NCI-H82 (cell line): ENCODE data around the gene ABCB11.
A peak's percentile ranks its signal among the peaks of the same experiment; 100 is the strongest.
"Not testable (repeated sequence)": the region's sequence is repeated elsewhere in the genome, so short reads cannot be mapped to it uniquely, and the experiment has no call there.

Source experiments
- DNase-seq: peaks from one replicate; lab custom pipeline; 2025; lab: John Stamatoyannopoulos, UW

Gene ABCB11

DNA sequence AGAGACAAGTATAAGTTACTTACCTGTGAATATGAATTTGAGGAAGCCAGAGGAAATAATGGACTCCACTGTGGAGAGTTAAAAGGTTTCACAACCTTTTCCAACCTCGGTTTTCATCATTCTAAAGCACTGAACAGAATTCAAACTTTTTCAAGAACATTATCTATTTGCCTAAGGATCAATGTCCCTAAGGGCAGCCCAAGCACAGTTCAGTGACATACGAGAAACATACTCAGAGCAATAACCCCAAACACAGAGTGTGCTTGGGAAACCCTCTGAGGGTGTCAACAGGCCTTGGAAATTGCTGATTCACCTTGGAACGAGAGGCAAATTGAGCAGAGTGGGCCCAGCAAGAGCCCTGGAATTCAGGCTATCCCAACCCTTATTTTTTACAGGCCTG lies at the start of gene ABCB11:
ABCB11 (minus strand) TSS at position 123 of the 400 bp plus-strand sequence. CDS start 13,199 bp downstream, outside the sequence.
- DNase-seq, result no peak

DNA sequence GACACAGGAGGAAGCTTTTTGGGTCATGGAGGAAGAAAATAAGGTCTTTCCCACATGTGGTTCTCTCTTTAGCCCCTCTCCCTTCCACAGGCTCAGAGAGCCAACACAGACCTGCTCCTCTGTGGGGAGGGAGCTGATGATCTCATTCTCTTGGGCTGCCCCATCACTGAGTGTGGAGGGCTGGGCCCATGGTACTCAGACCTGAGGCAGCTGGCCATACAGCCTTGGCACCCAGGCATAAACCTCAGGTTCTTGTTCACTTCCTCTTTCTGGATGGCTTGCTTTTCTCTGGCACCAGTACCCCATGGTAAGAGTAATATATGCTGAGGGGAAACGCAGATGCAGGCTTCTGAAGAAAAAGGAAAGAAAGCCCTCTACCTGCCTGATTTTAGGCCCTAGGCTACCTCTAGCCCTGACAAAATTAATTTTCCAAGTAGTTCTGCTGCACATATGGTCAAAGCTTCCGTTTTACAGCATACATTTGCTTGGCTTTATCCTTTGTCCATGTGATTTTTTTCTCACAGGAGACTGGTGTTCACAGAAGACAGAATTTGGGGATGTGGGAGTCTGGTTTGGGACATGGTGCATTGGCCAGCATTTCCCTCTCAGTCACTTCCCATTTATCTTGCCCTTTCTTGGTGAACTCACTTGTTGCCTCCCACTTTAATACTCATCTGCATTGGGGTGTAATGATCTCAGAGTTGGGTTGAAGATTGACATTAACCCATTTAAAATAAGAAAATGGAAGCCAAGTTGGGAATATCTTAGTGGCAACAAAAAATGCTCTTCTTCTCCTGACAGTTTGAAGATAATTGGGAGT lies 49.3 kb upstream of the ABCB11 start:
- DNase-seq, result no peak

DNA sequence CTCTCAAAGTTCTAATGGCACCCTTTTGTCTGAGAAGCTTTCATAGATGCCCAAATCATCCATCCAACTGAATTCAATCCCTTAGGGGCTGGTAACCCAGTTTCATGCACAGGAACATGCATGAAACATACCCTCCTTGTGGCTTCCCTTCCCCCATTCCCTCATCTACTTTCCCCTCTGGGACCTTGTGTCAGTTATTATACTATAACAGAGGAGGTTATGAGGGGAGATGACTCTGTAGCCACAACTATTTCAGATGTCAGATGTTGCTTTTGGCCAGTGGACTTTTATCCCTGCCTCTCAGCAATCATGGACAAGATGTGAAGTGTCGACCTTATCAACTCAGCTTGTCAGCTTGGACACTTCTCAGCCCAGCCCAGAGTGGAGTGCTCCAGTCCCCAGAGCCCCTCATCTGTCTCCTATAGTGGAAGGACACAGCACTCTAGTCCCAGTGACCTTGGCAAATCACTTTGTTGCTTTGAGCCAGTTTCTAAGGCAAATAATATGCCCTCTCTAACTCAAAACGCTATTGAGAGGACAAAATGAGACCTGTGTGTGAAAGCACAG lies 46.6 kb upstream of the ABCB11 start:
- DNase-seq, result no peak

DNA sequence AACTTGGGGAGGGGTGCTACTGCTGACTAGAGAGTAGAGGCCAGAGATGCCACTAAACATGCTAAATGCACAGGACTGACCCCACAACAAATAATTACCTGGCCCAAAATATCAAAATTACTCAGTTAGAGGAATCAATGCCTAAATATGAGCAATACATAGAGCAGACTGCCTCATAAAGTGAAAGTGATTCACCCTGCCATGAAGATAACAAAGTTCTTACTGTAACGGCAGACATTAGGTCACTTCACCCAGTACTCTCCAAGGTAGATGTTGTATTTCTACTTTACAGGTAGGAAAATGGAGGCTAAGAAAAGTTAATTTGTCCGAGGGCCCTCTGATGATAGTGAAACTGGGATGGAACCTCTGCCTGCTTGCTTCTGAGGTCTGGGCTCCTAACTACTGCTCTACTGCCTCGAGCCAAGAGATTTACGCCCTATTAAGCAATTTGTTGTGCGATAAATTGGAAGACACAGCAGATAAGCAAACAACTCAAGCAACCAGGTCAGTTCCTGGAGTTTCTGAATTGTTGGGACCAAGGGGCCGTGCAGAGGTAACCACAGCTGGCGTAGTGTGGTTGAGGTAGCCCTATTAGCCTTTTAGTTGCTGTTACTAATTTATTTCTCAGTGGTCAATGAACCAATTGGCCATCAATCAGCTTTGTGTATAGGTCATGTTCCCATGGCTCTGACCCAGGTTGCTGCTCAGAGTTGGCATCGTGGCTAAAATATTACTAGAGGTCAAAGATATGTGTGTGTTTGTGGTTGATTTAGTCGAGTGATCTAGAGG lies 43.0 kb upstream of the ABCB11 start:
- no peak for DNase-seq

DNA sequence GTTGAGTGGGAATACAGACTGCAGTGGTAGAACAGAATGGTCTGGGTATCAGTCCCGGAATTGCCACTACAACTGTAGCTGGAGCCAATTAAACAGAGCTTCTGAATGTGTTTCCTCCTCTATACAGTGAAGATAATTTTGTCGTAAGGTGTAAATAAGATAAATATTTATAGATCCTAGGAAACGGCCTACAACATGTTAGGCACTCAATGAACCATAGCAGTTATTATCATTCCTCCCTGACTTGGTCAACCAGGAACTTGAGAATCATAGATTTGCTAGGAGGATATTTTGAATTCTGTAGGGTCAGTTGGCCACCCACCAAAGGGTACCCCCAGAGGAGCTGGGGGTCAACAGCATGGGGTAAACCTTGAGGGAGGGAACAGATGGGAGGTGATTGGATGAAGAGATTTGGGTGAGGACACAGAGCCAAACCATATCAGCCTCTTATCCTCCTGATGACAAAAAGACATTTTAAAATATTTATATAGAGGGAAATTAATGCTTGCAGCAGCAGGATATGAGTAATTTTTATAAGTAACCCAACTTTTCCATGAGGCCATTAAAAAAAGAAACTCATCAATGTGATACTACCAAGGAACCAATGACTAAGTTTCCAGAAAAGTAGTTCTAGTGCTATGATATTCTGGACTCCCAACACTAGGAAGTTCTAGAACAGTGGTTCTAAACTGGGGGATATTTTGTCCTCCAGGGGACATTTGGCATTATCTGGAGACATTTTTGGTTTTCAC lies 42.3 kb upstream of the ABCB11 start:
- DNase-seq, result no peak

DNA sequence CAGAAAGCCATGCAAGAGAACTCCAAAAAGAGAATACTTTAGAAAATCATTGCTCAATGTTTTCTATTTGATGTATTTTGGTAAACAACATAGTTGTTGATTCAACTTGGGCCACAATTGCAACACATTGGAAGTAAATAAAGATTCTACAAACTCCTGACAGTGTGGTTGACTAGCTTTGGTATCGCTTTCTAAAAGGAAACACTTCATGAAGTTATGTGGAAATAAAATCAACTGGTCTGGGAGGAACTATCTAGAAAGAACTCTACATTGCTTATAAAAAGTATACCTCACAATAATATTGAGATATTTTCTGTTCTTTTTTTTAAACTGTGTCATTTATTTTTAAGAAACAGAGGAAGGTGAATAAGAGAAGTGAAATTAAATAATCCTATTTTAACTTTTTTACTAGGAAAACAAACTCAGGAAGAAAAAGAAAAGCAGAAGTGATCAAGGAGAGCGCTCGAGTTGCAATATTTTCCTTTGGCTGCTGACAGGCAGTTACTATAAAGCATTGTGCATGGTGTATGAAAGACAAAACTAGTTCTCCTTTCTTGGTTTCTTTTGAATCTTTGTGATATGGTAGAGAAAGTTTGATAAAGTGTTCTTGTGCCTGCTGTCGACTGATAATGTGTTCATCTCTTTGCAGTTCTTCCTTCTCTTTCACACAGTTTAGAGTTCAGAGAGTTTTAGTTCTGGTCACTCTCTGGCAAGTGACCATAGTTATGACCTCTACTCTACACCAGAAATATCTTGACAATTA lies 41.2 kb upstream of the ABCB11 start:
- no peak for DNase-seq

DNA sequence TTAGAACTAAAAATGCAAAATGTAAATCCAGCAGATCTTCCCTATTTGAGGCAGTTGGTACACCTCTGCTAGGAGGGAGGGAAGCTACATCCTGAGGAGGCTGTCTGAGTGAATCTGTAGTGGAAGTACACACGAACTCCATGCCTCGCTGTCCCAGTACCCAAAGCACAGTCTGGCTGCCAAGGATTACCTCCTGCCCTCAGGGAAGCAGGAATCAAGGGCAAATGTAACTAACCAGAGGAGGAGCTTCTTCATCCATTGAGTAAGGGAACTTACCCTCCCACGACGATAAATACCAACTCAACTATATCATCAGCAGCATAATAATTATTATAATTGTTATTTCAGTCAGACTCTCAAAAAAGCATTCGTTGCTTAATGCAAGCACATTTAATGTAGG lies 40.3 kb upstream of the ABCB11 start:
- no peak for DNase-seq

DNA sequence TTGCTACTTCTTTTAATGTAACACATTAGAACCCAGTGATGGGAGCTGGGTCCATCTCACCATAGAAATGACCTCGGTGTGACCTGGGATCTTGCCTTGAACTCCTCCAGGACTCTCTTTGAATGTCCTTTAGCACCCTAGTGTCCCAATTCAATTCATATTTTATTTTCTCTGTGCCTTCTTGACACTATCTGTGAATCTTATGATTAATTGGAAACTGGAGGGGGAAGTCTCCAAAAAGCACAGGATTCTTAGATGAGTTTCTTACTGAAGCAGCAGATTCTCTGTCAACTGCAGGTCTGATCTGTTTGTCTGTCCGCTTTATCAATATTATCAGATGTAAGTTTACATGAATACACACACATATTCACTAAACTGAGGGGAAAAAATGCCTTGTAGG lies 38.7 kb upstream of the ABCB11 start:
- no peak for DNase-seq

DNA sequence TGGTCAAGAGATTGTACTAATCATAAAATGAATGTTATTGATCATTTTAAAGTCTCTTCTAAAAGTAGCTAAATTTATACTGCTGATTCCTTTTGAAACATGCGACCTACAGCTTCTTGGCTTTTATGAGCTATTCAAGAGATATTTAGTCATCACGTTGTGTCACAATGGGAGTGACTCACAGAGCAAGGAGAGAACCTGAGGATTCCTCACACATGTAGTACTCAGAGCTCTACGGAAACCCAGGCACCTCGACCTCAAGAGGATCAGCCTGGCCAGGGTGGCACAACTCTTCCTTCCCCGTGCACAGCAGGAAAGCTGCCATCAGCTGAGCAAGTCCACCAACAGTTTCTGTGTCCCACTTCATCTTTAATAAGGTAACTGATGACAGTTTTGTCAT lies 38.2 kb upstream of the ABCB11 start, which contains the start of gene DHRS9:
DHRS9 (plus strand) TSS at position 223 of the 400 bp plus-strand sequence. CDS start 12,019 bp downstream, outside the sequence.
- no peak for DNase-seq

DNA sequence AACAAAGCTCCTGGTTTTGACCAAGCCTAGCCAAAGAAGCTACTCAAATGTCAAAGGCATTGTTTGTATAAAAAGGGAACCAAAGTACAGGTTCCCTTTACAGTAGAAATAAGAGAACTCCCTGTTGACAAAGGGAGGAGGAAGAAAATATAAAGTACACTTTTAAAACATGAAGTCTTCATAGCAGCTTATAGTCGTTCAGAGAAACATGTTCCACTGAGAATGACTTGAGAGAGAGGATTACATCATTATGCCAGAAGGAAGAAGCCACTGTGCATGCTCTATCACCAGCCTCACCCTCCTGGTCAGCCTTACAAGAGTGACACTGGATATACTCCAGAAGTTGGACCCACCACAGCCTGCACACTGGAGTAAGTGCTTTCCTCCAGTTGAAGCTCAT lies 35.8 kb upstream of the ABCB11 start:
- DNase-seq, result no peak

DNA sequence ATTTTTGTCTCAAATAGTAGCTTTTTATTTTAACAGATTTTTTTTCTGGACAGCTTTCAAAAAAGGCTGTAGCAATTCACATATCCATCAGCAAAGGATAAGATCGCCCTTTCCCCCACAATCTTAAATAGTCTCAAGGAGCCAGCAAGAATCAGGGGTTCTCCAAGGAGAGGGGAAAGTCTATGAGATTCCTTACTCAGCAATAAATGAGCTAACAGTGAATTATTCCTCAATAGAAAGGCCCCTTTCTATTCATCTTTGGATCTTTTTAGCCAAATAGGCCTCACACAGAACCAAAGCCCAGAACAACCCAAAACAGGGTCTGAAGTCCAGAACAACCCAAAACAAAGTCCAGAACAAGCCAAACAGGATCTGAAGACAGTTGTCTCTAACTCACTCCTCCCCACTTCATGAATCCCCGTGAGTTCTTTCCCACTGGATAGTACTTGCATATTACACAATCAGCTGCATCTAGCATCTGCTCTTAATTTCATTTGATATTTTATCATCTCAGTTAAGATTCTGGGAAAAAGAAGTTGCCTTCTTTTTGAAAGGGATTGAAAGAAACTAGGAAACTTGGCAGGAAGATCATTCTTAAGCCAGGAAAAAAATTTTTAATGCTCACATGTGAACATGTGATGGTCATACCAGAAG lies 34.9 kb upstream of the ABCB11 start:
- no peak for DNase-seq

DNA sequence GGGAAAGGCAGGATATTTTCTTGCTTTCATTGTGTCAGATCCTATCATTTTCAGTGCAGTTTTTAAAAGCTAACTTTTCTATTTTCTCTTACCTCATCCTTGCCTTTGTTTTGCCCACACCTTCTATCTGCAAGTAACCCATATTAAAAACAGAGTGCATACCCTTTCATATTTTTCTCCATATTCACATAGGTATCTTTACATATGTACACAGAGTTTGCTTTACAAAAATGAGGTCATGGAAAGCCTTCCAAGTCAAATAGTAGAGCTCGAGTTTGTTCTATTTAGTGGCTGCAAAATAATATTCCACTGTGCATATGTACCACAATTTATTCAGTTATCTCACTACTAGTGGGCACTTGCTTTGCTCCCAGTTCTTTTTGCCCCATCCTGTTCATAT lies 34.3 kb upstream of the ABCB11 start:
- no peak for DNase-seq

DNA sequence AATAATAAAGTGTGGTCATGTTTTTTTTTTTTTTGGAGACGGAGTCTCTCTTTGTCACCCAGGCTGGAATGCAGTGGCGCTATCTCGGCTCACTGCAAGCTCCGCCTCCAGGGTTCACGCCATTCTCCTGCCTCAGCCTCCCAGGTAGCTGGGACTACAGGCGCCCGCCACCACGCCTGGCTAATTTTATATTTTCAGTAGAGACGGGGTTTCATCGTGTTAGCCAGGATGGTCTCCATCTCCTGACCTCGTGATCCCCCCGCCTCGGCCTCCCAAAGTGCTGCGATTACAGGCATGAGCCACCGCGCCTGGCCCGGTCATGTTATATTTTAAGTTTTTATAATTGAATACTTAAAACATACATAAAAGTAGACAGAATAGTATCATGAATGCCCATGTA lies 33.1 kb upstream of the ABCB11 start:
- not testable (repeated sequence) for DNase-seq

DNA sequence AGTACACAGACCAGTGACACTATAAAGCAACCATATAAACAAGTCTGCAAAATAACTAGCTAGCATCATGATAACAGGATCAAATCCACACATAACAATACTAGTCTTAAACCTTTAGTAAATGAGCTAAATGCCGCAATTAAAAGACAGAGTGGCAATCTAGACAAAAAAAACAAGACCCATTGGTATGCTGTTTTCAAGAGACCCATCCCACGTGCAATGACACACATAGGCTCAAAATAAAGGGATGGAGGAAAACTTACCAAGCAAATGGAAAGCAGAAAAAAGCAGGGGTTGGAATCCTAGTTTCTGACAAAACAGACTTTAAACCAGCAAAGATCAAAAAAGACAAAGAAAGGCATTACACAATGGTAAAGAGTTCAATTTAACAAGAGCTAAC lies 23.5 kb upstream of the ABCB11 start:
- DNase-seq, result not testable (repeated sequence)

DNA sequence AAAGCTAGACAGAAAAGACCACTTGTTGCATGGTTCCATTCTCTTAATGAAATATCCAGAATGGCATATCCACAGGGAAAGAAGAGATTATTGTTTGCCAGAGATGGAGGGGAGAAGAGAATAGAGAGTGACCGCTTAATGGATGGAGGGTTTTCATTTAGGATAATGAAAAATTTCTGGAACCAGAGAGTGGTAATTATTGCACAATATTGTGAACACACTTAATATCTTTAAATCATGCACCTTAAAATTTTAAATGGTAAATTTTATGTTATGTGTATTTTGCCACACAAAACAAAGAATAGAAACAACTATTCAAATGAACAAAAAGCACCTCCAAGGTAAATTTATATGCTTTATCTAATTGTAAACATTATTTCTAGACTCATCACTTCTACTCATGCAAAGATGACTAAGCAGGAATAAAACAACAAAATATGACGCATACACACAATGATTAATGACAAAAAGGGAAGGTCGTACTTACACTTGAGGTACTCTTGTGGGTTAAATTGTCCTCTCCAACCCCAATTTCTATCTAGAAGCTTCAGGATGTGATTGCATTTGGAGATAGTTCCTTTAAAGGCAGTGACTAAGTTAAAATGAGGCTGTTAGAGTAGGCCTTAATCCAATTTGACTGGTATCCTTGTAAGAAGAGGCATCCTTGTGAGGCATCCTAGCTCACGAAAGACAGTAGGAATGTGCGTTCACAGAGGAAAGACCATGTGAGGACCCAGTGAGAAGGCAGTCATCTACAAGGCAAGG lies 19.5 kb upstream of the ABCB11 start:
- DNase-seq, result peak; percentile 21

DNA sequence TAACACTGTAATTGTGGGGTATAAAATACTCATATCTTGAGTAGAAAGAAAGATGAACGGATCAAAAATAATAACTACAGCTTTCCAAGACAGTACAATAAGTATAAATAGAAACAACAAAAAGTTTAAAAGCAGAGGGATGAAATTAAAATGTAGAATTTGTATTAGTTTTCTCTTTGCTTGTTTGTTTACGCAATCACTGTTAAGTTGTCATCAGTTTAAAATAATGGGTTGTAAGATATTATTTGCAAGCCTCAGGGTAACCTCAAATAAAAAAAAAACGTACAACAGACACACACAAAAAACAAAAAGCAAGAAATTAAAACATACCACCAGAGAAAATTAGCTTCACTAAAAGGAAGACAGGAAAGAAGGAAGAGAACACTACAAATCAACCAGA lies 18.0 kb upstream of the ABCB11 start:
- DNase-seq, result no peak

DNA sequence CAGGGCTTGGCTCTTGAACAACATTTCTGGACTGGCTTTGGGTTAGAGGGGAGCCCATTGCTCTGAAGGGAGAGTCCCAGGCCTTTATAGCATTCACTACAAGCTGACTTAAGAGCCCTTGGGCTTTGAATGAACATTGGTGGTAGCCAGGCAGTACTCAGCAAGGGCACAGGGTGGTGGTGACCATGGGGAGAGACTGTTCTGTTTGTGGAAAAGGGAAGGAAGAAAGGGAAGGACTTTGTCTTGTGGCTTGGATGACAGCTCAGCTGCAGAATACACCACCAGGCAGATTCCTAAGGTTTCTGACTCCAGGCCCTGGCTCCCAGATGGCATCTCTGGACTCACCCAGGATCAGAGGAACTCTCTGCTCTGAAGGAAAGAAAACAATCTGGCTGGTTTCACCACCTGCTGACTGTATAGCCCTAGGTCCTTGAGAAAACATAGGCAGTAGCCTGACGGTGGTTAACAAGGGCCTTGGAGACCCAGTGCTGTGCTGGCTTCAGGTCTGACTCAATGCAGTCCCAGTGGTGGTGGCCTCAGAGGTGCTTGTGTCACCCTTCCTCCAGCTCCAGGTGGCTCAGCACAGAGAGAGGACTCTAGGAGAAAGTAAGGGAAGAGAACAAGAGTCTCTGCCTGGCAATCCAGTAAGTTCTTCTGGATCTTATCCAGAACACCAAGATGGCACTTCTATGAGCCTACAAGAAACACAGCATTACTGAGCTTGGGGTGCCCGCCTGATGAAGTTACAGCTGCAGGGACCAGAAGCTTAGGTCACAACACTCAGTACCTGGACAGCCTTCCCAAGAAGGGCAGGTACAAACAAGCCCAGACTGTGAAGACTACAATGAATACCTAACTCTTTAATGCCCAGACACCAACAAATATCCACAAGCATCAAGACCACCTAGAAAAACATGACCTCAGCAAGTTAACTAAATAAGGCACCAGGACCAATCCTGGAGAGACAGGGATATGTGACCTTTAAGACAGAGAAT lies 16.4 kb upstream of the ABCB11 start:
- DNase-seq, result no peak

DNA sequence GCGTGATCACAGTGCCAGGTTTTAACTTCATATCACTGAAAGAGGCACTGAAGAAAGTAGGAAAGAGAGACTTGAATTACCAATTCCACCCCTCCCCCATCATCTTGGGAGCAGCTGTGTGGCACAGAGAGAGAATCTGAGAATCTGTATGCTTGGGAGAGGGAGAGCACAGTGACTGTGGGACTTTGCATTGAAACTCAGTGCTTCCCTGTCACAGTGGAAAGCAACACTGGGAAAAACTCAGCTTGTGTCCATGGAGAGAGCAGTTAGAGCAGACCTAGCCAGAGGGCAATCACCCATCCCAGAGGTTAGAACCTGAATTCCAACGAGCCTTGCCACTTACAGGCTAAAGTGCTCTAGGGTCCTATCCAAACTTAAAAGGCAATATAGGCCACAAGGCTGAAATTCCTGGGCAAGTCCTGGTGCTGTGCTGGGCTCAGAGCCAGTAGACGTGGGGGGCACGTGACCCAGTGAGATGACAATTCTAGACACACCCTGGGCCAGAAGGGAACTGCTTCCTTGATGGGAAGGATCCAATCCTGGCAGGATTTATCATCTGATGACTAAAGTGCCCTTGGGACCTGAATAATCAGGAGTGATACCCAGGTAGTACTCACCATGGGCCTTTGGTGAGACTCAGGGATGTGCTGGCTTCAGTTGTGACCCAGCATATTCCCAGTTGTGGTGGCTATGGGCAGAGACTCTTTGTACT lies 15.5 kb upstream of the ABCB11 start:
- DNase-seq, result no peak
